Neural cell (in vitro differentiated cells): ENCODE measurements around the gene CHAF1B.

Experiments used
- MXI1 ChIP-seq: fragments of 450-650 bp; conservative IDR thresholded peaks from 2 replicates; pipeline ENCODE4 v1.6.1; 2014; ENCODE audit warnings: antibody characterized with exemption, mild to moderate bottlenecking; ENCODE audit not compliant: poor library complexity, severe bottlenecking
- TAF1 ChIP-seq: IDR thresholded peaks from 2 replicates; pipeline ENCODE4 v1.6.1; 2012; ENCODE audit warnings: low read depth
- TF ChIP-seq, protein P1 (sequence below): fragments of 450-650 bp; IDR thresholded peaks from 2 replicates; pipeline ENCODE4 v1.5.1; 2014; ENCODE audit warnings: antibody characterized with exemption, mild to moderate bottlenecking, moderate library complexity; ENCODE audit not compliant: poor library complexity, severe bottlenecking

DNA sequence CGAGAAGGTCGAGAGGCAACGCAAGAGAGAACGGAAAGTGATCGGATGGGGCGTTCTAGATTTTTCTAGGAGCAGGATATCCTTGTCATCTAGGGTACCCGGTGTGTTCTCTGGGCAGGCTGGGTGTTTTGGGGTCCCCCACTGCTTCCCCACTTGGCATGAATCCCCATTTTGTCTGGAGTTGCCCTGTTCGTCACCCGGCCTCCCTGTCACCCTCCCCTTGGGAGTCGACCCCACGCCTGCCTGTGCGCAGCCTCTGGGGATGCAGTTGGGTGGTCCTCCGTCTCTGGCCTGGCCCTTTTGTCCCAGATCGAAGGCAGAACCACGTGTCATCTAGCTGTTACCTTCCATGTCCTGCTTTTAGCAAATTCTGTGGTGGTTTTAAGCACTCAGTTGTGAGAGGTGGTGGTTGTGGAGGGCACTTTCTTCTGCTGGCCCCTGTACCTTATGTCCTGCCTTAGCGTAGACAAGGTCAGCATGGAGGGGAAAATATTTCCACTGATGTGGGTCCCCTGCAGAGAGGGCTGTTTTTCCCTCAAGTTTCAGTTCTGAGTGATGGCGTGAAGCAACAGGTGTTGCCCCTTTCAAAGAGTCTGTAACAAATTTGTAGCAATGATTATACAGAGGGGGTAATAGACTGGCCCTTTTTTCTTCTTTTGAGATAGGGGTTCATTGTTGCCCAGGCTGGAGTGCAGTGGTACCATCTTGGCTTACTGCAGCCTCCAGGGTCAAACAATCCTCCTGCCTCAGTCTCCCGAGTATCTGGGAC is 35.6 kb downstream of the CHAF1B start:
- TF ChIP-seq TAF1 (no peak), MXI1 (no peak)
- TF ChIP-seq, protein P1, sequence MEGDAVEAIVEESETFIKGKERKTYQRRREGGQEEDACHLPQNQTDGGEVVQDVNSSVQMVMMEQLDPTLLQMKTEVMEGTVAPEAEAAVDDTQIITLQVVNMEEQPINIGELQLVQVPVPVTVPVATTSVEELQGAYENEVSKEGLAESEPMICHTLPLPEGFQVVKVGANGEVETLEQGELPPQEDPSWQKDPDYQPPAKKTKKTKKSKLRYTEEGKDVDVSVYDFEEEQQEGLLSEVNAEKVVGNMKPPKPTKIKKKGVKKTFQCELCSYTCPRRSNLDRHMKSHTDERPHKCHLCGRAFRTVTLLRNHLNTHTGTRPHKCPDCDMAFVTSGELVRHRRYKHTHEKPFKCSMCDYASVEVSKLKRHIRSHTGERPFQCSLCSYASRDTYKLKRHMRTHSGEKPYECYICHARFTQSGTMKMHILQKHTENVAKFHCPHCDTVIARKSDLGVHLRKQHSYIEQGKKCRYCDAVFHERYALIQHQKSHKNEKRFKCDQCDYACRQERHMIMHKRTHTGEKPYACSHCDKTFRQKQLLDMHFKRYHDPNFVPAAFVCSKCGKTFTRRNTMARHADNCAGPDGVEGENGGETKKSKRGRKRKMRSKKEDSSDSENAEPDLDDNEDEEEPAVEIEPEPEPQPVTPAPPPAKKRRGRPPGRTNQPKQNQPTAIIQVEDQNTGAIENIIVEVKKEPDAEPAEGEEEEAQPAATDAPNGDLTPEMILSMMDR = no peak
